NCI-H526 treated with DMSO at 0.1 percent for 48 hours (cell line): ENCODE data around the gene LDB1.

Experiments
- DNase-seq: peaks from one replicate; lab custom pipeline; 2025; lab: John Stamatoyannopoulos, UW

Gene LDB1

GRCh38 chr10:102064503-102064867, 55.7 kb downstream of the LDB1 start:
- no peak for DNase-seq

GRCh38 chr10:102059987-102060386, 60.2 kb downstream of the LDB1 start:
- DNase-seq = no peak
